Measurements from ENCODE around the gene CD300LB.

DNA sequence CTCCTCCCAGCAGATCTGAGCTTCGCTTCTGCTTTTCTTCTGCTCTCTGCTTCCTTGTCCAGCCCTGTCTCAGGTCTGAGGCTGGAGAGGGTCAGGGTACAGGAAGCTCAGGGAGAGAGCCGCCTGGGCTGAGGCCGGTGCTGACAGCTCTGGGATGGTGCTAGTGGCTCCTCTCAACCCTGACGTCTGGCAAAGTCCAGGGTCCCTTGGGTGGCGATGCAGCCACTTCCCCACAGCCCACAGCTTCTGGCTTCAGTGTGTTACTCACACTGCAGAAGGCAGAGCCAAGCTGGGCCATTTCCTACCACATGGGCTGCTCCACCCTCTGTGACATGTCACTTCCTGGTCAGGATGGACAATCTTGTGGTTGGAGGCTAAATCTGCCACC lies 14.6 kb upstream of the CD300LB start, which contains the start of gene CD300C:
- TF ChIP-seq CTCF (IDR thresholded peaks at IDR 0.05), result no peak
- no peak for TF ChIP-seq POLR2A (IDR thresholded peaks at IDR 0.05)
